Pancreas (tissue), 10 donors: Measurements from ENCODE around the gene NDUFAB1. TPM values are rescaled to one million over a fixed set of nuclear protein-coding genes. Genes with fewer than 3 reads are reported as not detected.
A peak's percentile ranks its signal among the peaks of the same experiment; 100 is the strongest.

ENCODE experiments used
- ATAC-seq, 4 donors: fragments of 200-7000 bp; cut with Tn5 transposase; one replicate each; pipeline versions ENCODE4 v1.8.0 to v1.9.1; 2020; ENCODE audit warnings: mild to moderate bottlenecking in 4 of 4, moderate library complexity in 4 of 4
- DNase-seq, 6 donors: peaks; one replicate each; pipeline ENCODE4 v3.0.0-alpha.2; 2020
- FAIRE-seq: peaks from 2 replicates; lab custom pipeline; 2012; peaks lifted over from hg19 to GRCh38; lab: Jason Lieb, UNC
- H3K27ac ChIP-seq, 4 donors: fragments of 200-600 bp; sonication (generic); 1 replicate in 3 of 4; 2 replicates in 1 of 4; pipeline versions ENCODE4 v1.5.0 to v1.8.0; 2020
- H3K27me3 ChIP-seq, 4 donors: fragments of 200-600 bp; one replicate each; pipeline ENCODE4 v1.8.0; 2021
- H3K36me3 ChIP-seq, 3 donors: fragments of 200-600 bp; sonication (generic) in 1 of 3; one replicate each; pipeline versions ENCODE4 v1.5.0 to v1.8.0; 2020 to 2021
- H3K4me1 ChIP-seq, 3 donors: fragments of 200-600 bp; one replicate each; pipeline ENCODE4 v1.8.0; 2021
- H3K4me3 ChIP-seq, 4 donors: fragments of 200-600 bp; sonication (generic) in 2 of 4; one replicate each; pipeline versions ENCODE4 v1.5.0 to v1.8.0; 2020 to 2021
- H3K9me3 ChIP-seq, 4 donors: fragments of 200-600 bp; one replicate each; pipeline ENCODE4 v1.8.0; 2021
- CTCF ChIP-seq, 4 donors: fragments of 200-600 bp; sonication (generic) in 3 of 4; IDR thresholded peaks; one replicate each; pipeline versions ENCODE4 v1.5.0 to v1.8.0; 2021; ENCODE audit warnings: antibody characterized with exemption in 4 of 4
- WGBS, 2 donors: extraction: QIAGEN DNeasy Blood & Tissue Kit; methylation state at CpG; one replicate each; pipeline ENCODE4 v1.1.7; 2013; 5-methylcytosine and 5-hydroxymethylcytosine counted together
- intact Hi-C, 3 donors: fragments of 100-400 bp; cut with DNase I; formaldehyde crosslinking; loops; one replicate each; pipeline versions ENCODE4 v1.11.1 to v1.14.2; 2022
- polyA plus RNA-seq, 2 donors: library from polyadenylated mRNA; stranded (reverse); fragments of 200-250 nt; gene quantifications; one replicate each; pipeline ENCODE4 v1.2.3, GENCODE V29; 2013
- total RNA-seq, 6 donors: library from RNA; stranded (reverse); fragmentation: NEBNext Ultra II Directional in 4 of 6; extraction: Animal tissue kit (Norgen Biotek cat#: 25700) in 4 of 6; gene quantifications; one replicate each; pipeline versions ENCODE4 v1.2.1 to v1.2.4, GENCODE V29; 2021 to 2023
- donor health status: healthy with polysubstance abuse.
- donor health status: DM: no; HTN: no; CAD: no; lungs with moderate emphysema.
- donor health status: DM: no; HTN: no; CAD: no.
- donor health status: control.
- donor health status: control.
- donor health status: Bipolar disorder and iron deficiency.
- donor health status: DM: yes; HTN: yes; CAD: no.
- donor health status: DM: no; HTN: no; CAD: no.
- donor health status: DM: no; HTN: no; CAD: no.
- donor health status: DM: yes; HTN: yes; CAD: no.

The NDUFAB1 gene
- total and polyA plus RNA-seq, 8 donors, result 19.2 to 82.3 (median 31.4) TPM

GRCh38 chr16:23537390-23537789 lies 58.7 kb downstream of the NDUFAB1 start:
- TF ChIP-seq CTCF (IDR thresholded peaks at IDR 0.05), result no peak
- FAIRE-seq (no peak), ATAC-seq (no peak), DNase-seq (no peak)
- H3K27me3 ChIP-seq, result no peaks in the 10 kb centered on the region
- H3K36me3 ChIP-seq, result peaks cover 0 to 27% (median 12%) of the 10 kb centered on the region in 3 donors
- WGBS, 2 donors, result 72 to 76% methylated on average over 3 of the region's 3 CpGs
- intact Hi-C loops, result no loop called here
- no peaks in the 10 kb centered on the region for H3K4me1 ChIP-seq
- H3K9me3 ChIP-seq, result no peaks in the 10 kb centered on the region
- no peak overlapping the region for H3K4me3 ChIP-seq
- H3K27ac ChIP-seq, result no peak overlapping the region

GRCh38 chr16:23535901-23536300 lies 60.2 kb downstream of the NDUFAB1 start:
- Histone ChIP-seq H3K27ac (no peak overlapping the region), H3K4me1 (no peaks in the 10 kb centered on the region), H3K4me3 (no peak overlapping the region), H3K27me3 (no peaks in the 10 kb centered on the region), H3K9me3 (no peaks in the 10 kb centered on the region), H3K36me3 (peaks cover 0 to 34% (median 12%) of the 10 kb centered on the region in 3 donors)
- ATAC-seq (no peak), DNase-seq (no peak), FAIRE-seq (no peak)
- intact Hi-C loops, result no loop called here
- no peak for TF ChIP-seq CTCF (IDR thresholded peaks at IDR 0.05)
- 60 to 68% methylated on average over 2 of the region's 2 CpGs for WGBS, 2 donors

- no peaks in the 10 kb centered on the region for H3K27me3 ChIP-seq
- no peak overlapping the region for H3K27ac ChIP-seq
- H3K9me3 ChIP-seq, result no peaks in the 10 kb centered on the region
- TF ChIP-seq CTCF (IDR thresholded peaks at IDR 0.05), result no peak
- ATAC-seq (no peak), FAIRE-seq (no peak), DNase-seq (peak in 1 of 6 donors; percentile 69)
- H3K4me3 ChIP-seq, result no peak overlapping the region
- no peaks in the 10 kb centered on the region for H3K4me1 ChIP-seq
- H3K36me3 ChIP-seq, result peaks cover 0 to 34% (median 12%) of the 10 kb centered on the region in 3 donors
- intact Hi-C loops, result no loop called here
- 95 to 97% methylated on average over 19 of the region's 19 CpGs for WGBS, 2 donors
Measured at GRCh38 chr16:23534868-23535860, 61.0 kb downstream of the NDUFAB1 start.

GRCh38 chr16:23532448-23532847 lies 63.7 kb downstream of the NDUFAB1 start:
- no peak for DNase-seq
- intact Hi-C loops, result no loop called here
- Histone ChIP-seq H3K4me3 (no peak overlapping the region), H3K4me1 (peaks cover 11 to 17% (median 17%) of the 10 kb centered on the region in 3 donors), H3K27ac (no peak overlapping the region), H3K9me3 (no peaks in the 10 kb centered on the region), H3K27me3 (no peaks in the 10 kb centered on the region), H3K36me3 (peaks cover 0 to 34% (median 12%) of the 10 kb centered on the region in 3 donors)
- no peak for TF ChIP-seq CTCF (IDR thresholded peaks at IDR 0.05)
- FAIRE-seq, result no peak
- ATAC-seq, result no peak
- WGBS, 2 donors, result 89 to 97% methylated on average over 1 of the region's 1 CpG

Other genes with a start within 250 kb of the NDUFAB1 start
- gene COG7, start 143.1 kb downstream of the NDUFAB1 start, total RNA-seq, result 10 to 100 TPM in 1 of 6 donors, 1 to 10 TPM in 5; 5.9 to 13.6 (median 8.0) TPM
- 10 to 100 TPM; 21.8 to 34.0 TPM for gene COG7, start 143.1 kb downstream of the NDUFAB1 start, polyA plus RNA-seq
- gene GGA2, start 85.8 kb downstream of the NDUFAB1 start, total RNA-seq, result 10 to 100 TPM; 47.4 to 93.3 (median 83.2) TPM
- gene GGA2, start 85.8 kb downstream of the NDUFAB1 start, polyA plus RNA-seq, result 10 to 100 TPM; 42.4 to 53.3 TPM
- gene EARS2, start 39.0 kb downstream of the NDUFAB1 start, total RNA-seq, result 10 to 100 TPM in 4 of 6 donors, 1 to 10 TPM in 2; 8.2 to 11.2 (median 10.9) TPM
- gene EARS2, start 39.0 kb downstream of the NDUFAB1 start, polyA plus RNA-seq, result 10 to 100 TPM in 1 of 2 donors, 1 to 10 TPM in 1; 9.1 to 11.6 TPM
- gene UBFD1, start 38.6 kb downstream of the NDUFAB1 start, total RNA-seq, result 10 to 100 TPM; 15.6 to 38.2 (median 20.4) TPM
- gene UBFD1, start 38.6 kb downstream of the NDUFAB1 start, polyA plus RNA-seq, result 1 to 10 TPM; 5.9 to 8.7 TPM
- gene PALB2, start 45.0 kb upstream of the NDUFAB1 start, total RNA-seq, result 1 to 10 TPM; 2.3 to 6.8 (median 4.3) TPM
- gene PALB2, start 45.0 kb upstream of the NDUFAB1 start, polyA plus RNA-seq, result 1 to 10 TPM; 3.5 to 5.4 TPM
- 10 to 100 TPM; 17.9 to 29.5 (median 23.7) TPM for gene DCTN5, start 45.1 kb upstream of the NDUFAB1 start, total RNA-seq
- 10 to 100 TPM in 1 of 2 donors, 1 to 10 TPM in 1; 5.7 to 10.9 TPM for gene DCTN5, start 45.1 kb upstream of the NDUFAB1 start, polyA plus RNA-seq
- 1 to 10 TPM in 4 of 6 donors, under 1 TPM in 2; 0.31 to 2.7 (median 1.1) TPM for gene PLK1, start 82.6 kb upstream of the NDUFAB1 start, total RNA-seq
- gene PLK1, start 82.6 kb upstream of the NDUFAB1 start, polyA plus RNA-seq, result 1 to 10 TPM; 1.6 to 2.4 TPM
- gene ERN2, start 116.9 kb upstream of the NDUFAB1 start, total RNA-seq, result 1 to 10 TPM in 4 of 6 donors, under 1 TPM in 2; 0.20 to 3.9 (median 1.6) TPM
- gene ERN2, start 116.9 kb upstream of the NDUFAB1 start, polyA plus RNA-seq, result 1 to 10 TPM; 1.9 to 4.7 TPM
- not detected for gene CHP2, start 158.7 kb upstream of the NDUFAB1 start, total RNA-seq
- not detected for gene CHP2, start 158.7 kb upstream of the NDUFAB1 start, polyA plus RNA-seq
- 1 to 10 TPM in 3 of 6 donors, under 1 TPM in 3; 0.19 to 4.3 (median 1.0) TPM for gene PRKCB, start 239.7 kb upstream of the NDUFAB1 start, total RNA-seq
- under 1 TPM; 0.19 to 0.30 TPM for gene PRKCB, start 239.7 kb upstream of the NDUFAB1 start, polyA plus RNA-seq